Suprapubic skin (tissue), 3 donors: Measurements from ENCODE around the gene LTBP3.

ENCODE experiments used
- POLR2A ChIP-seq, 2 donors: fragments of 450-650 bp; IDR thresholded peaks; one replicate each; pipeline ENCODE4 v1.6.1; 2017; ENCODE audit warnings: antibody characterized with exemption in 2 of 2, mild to moderate bottlenecking in 2 of 2, moderate library complexity in 2 of 2
- TF ChIP-seq, protein P1 (sequence below), 2 donors: fragments of 200-600 bp in 1 of 2; fragments of 450-650 bp in 1 of 2; sonication (generic) in 1 of 2; IDR thresholded peaks; one replicate each; pipeline ENCODE4 v1.5.1; 2016 to 2019; ENCODE audit warnings: antibody characterized with exemption in 2 of 2, mild to moderate bottlenecking in 1 of 2, moderate library complexity in 1 of 2

DNA sequence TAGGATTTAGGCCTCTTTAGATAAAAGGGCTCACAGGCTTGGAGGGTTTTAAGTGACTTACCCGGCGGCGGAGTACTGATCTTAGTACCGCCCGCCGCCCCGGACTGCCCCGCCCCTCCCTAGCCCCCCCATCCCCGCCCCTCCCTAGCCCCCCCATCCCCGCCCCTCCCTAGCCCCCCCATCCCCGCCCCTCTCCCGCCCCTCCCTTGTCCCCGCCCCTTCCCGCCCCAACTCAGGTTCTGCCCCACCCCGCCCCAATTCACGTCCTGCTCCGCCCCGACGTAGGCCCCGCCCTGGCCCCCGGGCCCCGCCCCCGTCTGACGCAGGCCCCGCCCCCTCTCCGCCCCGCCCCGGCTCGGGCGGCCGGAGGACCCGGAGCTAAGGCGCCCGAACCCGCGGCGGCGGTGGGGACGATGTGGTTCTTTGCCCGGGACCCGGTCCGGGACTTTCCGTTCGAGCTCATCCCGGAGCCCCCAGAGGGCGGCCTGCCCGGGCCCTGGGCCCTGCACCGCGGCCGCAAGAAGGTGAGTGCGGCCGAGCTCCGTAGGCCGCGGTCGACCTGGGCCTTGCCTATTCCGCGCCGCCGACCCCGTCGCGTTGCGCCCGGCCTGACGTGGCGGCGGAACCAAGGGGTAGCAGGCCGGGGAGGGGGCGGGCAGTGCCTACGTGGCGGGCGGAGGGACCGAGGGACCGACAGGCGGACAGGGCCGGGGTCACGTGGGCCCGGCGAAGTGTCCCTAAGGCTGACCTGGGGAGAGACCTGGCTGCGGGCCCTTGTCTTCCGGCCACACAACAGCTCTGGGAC, 33.2 kb downstream of the LTBP3 start, which contains the start of gene SCYL1:
- TF ChIP-seq POLR2A (IDR thresholded peaks at IDR 0.05) = peak in 1 of 2 donors; percentile 41
- TF ChIP-seq, protein P1, sequence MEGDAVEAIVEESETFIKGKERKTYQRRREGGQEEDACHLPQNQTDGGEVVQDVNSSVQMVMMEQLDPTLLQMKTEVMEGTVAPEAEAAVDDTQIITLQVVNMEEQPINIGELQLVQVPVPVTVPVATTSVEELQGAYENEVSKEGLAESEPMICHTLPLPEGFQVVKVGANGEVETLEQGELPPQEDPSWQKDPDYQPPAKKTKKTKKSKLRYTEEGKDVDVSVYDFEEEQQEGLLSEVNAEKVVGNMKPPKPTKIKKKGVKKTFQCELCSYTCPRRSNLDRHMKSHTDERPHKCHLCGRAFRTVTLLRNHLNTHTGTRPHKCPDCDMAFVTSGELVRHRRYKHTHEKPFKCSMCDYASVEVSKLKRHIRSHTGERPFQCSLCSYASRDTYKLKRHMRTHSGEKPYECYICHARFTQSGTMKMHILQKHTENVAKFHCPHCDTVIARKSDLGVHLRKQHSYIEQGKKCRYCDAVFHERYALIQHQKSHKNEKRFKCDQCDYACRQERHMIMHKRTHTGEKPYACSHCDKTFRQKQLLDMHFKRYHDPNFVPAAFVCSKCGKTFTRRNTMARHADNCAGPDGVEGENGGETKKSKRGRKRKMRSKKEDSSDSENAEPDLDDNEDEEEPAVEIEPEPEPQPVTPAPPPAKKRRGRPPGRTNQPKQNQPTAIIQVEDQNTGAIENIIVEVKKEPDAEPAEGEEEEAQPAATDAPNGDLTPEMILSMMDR (IDR thresholded peaks at IDR 0.05) = no peak
